CD4-positive, alpha-beta T cell treated with Interleukin-2 at 100 ng/mL for 4 hours (primary cell): Measurements from ENCODE around the gene CHIC2.
A peak's percentile ranks its signal among the peaks of the same experiment; 100 is the strongest.

Experiments
- DNase-seq: peaks from one replicate; pipeline ENCODE4 v3.0.0-alpha.2; 2020; ENCODE audit warnings: low spot score

Gene CHIC2

GRCh38 chr4:54093324-54094240 lies 29.2 kb upstream of the CHIC2 start:
- DNase-seq: no peak

- DNase-seq: no peak
Observed at GRCh38 chr4:54092405-54093323, 28.3 kb upstream of the CHIC2 start.

GRCh38 chr4:54091637-54092404 lies 27.4 kb upstream of the CHIC2 start:
- peak; percentile 86 for DNase-seq

GRCh38 chr4:54090804-54091623 lies 26.6 kb upstream of the CHIC2 start:
- peak; percentile 14 for DNase-seq

- DNase-seq: no peak
Observed at GRCh38 chr4:54090404-54090803, 26.0 kb upstream of the CHIC2 start.

- no peak for DNase-seq
Observed at GRCh38 chr4:54089875-54090274, 25.5 kb upstream of the CHIC2 start.

GRCh38 chr4:54085284-54085683 lies 20.9 kb upstream of the CHIC2 start:
- DNase-seq: no peak

GRCh38 chr4:54082168-54082567 lies 17.8 kb upstream of the CHIC2 start:
- no peak for DNase-seq

GRCh38 chr4:54077812-54078211 lies 13.4 kb upstream of the CHIC2 start:
- DNase-seq: no peak

GRCh38 chr4:54076673-54077072 lies 12.3 kb upstream of the CHIC2 start:
- DNase-seq: no peak

- DNase-seq: no peak
Observed at GRCh38 chr4:54074381-54074780, 10.0 kb upstream of the CHIC2 start.

- no peak for DNase-seq
Observed at GRCh38 chr4:54073271-54073880, 9.0 kb upstream of the CHIC2 start.

GRCh38 chr4:54067166-54067565 lies 2.8 kb upstream of the CHIC2 start:
- DNase-seq: no peak

- no peak for DNase-seq
Observed at GRCh38 chr4:54066718-54067129, 2.3 kb upstream of the CHIC2 start.

GRCh38 chr4:54066088-54066415 lies 1.6 kb upstream of the CHIC2 start:
- DNase-seq: no peak

GRCh38 chr4:54065282-54066087 lies 1.1 kb upstream of the CHIC2 start:
- no peak for DNase-seq

- peak; percentile 25 for DNase-seq
Observed at GRCh38 chr4:54063737-54064316, 578 bp downstream of the CHIC2 start.

- peak; percentile 24 for DNase-seq
Observed at GRCh38 chr4:54063229-54063628, 1.2 kb downstream of the CHIC2 start.

GRCh38 chr4:54062392-54062791 lies 2.0 kb downstream of the CHIC2 start:
- DNase-seq: no peak

- no peak for DNase-seq
Observed at GRCh38 chr4:54061873-54062272, 2.5 kb downstream of the CHIC2 start.
